GM20000 (cell line): ENCODE data around the gene FZD4.
"Not testable (repeated sequence)": the region's sequence is repeated elsewhere in the genome, so short reads cannot be mapped to it uniquely, and the experiment has no call there.

Experiments
- DNase-seq: peaks from one replicate; pipeline ENCODE4 v3.0.0; 2012; ENCODE audit warnings: low spot score
- CTCF ChIP-seq: IDR thresholded peaks from 2 replicates; pipeline ENCODE4 v1.5.1; 2012; ENCODE audit warnings: mild to moderate bottlenecking, control low read depth; ENCODE audit errors: extremely low read depth, missing control alignments

FZD4 gene

DNA sequence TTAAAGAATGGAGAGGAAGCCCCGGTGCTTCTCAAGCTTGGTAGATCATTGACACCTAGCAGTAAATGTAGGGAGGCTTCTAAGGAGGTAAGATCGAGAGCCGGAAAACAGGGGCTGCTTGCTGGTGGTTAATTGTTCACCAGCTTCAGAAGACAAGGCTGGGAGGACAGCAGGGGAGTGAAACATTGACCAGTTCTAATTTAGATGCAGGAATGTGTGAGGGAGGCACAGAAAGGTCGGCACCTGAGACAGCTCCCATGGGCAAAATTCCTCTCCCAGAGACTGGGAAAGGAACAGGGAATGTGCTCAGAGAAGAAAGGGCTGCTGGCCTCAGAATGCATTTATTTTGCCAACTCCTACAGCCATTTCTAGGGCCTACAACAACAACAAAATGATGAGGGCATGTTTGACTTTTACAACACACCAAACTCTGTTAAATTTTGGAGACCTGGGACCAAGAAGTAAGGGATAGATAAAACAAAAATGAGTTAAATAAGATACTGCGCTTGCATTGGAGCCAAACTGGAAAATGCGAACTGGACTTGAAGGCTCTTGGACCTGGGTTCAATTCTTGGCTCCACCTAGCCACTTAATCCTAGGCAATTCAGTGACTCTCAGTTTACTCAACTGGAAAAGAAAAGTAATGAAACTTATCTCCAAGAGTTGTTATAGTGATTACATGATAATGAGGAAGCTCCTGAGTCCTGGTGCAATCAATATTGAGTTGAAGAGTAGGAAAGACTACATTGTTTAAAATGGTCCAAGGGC lies 31.0 kb downstream of the FZD4 start:
- no peak for DNase-seq
- no peak for TF ChIP-seq CTCF

GRCh38 chr11:86922225-86922624 lies 33.0 kb downstream of the FZD4 start:
- no peak for DNase-seq
- no peak for TF ChIP-seq CTCF

DNA sequence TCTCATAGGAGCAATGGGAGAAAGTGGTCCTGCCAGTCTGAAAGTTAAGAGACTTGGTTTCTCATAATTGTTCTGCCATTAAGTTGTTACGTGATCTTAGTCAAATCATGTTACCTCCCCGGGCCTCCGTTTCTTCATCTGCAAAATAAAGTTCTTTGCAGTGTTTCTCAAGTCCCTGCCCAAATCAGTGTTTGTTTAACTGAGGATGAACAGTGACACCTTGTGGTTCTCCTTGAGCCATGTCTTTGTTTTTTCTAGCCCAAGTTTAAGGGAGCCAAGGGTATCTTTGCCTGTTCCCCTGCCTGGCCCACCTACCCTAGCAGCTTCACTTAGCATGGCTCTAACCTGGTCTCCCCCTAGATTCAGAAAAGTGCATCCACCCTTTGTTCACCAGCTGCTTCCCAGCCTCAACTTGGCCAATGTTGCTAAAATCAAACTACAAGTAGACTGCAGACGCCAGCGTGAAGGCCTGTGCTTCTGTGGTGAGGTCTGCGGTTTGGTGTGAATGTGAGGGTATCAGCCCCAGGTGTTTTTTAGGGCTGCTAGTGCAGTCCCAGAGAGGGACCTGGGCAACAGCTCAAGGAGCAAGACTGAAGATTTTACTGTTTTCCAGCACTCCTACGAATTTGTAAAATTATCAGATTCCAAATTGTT lies 35.5 kb downstream of the FZD4 start:
- peak; percentile 56 for DNase-seq
- TF ChIP-seq CTCF: peak; percentile 30

DNA sequence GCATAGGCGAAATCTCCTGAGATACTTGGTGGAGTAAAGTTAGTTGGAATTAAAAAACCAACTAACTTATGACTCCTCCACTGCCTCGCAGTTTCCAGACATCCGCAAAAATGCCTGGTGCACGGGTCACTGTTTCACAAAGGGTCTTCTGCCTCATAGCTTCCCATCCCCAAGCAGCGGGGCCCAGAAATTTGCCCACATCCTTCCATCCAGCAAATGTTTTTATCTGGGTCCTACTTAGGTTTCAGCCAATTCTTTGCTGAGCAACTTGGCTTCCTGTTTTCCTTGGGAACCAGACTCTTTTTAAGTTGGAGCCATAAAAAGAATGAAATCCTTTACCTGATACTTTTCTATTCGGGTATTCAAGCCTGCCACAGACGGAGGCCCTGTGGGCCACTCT lies 36.2 kb downstream of the FZD4 start:
- no peak for DNase-seq
- TF ChIP-seq CTCF: no peak

DNA sequence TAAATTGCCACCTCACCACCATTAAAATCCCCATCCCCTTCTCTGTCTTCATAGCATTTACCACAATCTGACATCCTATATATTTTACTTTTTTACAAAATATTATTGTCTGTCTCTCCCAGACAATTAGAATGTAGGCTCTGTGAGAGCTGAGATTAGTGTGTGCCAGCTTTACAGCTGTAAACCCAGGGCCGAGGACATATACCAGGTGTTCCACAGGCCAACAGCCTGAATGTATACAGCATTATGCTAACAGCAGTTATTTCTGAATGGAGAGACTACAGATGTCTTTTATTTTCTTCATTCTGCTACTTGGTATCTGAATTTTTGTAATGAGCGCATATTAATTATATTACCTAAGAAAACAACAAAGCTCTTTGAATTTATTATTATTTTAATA lies 36.7 kb downstream of the FZD4 start:
- DNase-seq: no peak
- no peak for TF ChIP-seq CTCF

- no peak for TF ChIP-seq CTCF
- no peak for DNase-seq
Observed at GRCh38 chr11:86917589-86917988, 37.6 kb downstream of the FZD4 start.

- DNase-seq: no peak
Observed at GRCh38 chr11:86916330-86916729, 38.9 kb downstream of the FZD4 start.

GRCh38 chr11:86915850-86916249 lies 39.3 kb downstream of the FZD4 start:
- not testable (repeated sequence) for DNase-seq

More at GRCh38 chr11:86916330-86916729, 38.9 kb downstream of the FZD4 start:
- no peak for TF ChIP-seq CTCF
